ENCODE measurements around the gene ACOXL.
A peak's percentile ranks its signal among the peaks of the same experiment; 100 is the strongest.
"Not testable (repeated sequence)": the region's sequence is repeated elsewhere in the genome, so short reads cannot be mapped to it uniquely, and the experiment has no call there.

Gene ACOXL

GRCh38 chr2:111024496-111024895, 292.1 kb downstream of the ACOXL start:
- DNase-seq: no peak

GRCh38 chr2:111025288-111025687, 292.9 kb downstream of the ACOXL start:
- DNase-seq: no peak

GRCh38 chr2:111028720-111029119, 296.3 kb downstream of the ACOXL start:
- no peak for DNase-seq

- no peak for DNase-seq
These were observed 297.0 kb downstream of the ACOXL start for GRCh38 chr2:111029181-111029927.

- no peak for DNase-seq
These were observed 298.0 kb downstream of the ACOXL start for GRCh38 chr2:111030260-111030891.

GRCh38 chr2:111030945-111031344, 298.6 kb downstream of the ACOXL start:
- no peak for DNase-seq

GRCh38 chr2:111031546-111032478, 299.4 kb downstream of the ACOXL start:
- DNase-seq: no peak

- DNase-seq: no peak
These were observed 300.5 kb downstream of the ACOXL start for GRCh38 chr2:111032721-111033429.

- DNase-seq: no peak
These were observed 301.8 kb downstream of the ACOXL start for GRCh38 chr2:111034146-111034545.

- no peak for DNase-seq
These were observed 302.2 kb downstream of the ACOXL start for GRCh38 chr2:111034606-111035005.

GRCh38 chr2:111035830-111036441, 303.6 kb downstream of the ACOXL start:
- no peak for DNase-seq

GRCh38 chr2:111037128-111037527, 304.8 kb downstream of the ACOXL start:
- no peak for DNase-seq

- no peak for DNase-seq
These were observed 307.4 kb downstream of the ACOXL start for GRCh38 chr2:111039628-111040383.

- DNase-seq: no peak
These were observed 309.2 kb downstream of the ACOXL start for GRCh38 chr2:111041398-111042202.

- no peak for DNase-seq
These were observed 309.9 kb downstream of the ACOXL start for GRCh38 chr2:111042261-111042660.

GRCh38 chr2:111042772-111043771, 310.7 kb downstream of the ACOXL start:
- DNase-seq: peak; percentile 55 to 57

GRCh38 chr2:111044066-111044465, 311.7 kb downstream of the ACOXL start:
- DNase-seq: no peak

- DNase-seq: not testable (repeated sequence)
These were observed 312.9 kb downstream of the ACOXL start for GRCh38 chr2:111045236-111045635.

- DNase-seq: no peak
These were observed 313.5 kb downstream of the ACOXL start for GRCh38 chr2:111045771-111046444.
